ENCODE data around the gene TSC22D2. TPM values are rescaled to one million over a fixed set of nuclear protein-coding genes. Genes with fewer than 3 reads are reported as not detected.

Gene TSC22D2
- 2.5 and 8.6 TPM in 2 replicates for total RNA-seq

GRCh38 chr3:150408221-150409124 lies at the start of gene TSC22D2:
Gene TSC22D2 (plus strand): TSS chr3:150408298. CDS start chr3:150409351, 1,053 bp downstream.

Other genes starting within 250 kb of the TSC22D2 start
- gene SERP1, start 138.2 kb downstream of the TSC22D2 start, total RNA-seq = 190 and 211 TPM in 2 replicates
- 113 and 147 TPM in 2 replicates for gene EIF2A, start 138.5 kb downstream of the TSC22D2 start, total RNA-seq
- 120 and 156 TPM in 2 replicates for gene SELENOT, start 195.0 kb downstream of the TSC22D2 start, total RNA-seq

Measured in cardiac atrium fibroblast (primary cell).